Lower leg skin (tissue), 4 donors: ENCODE data around the gene ABCC12. TPM values are rescaled to one million over a fixed set of nuclear protein-coding genes. Genes with fewer than 3 reads are reported as not detected.

ENCODE experiments used
- DNase-seq, 2 donors: peaks; one replicate each; pipeline ENCODE4 v3.0.0-alpha.2; 2019; ENCODE audit warnings: low spot score in 2 of 2
- H3K4me3 ChIP-seq: fragments of 200-600 bp; sonication (generic); 2 replicates; pipeline ENCODE4 v1.5.1; 2017; ENCODE audit warnings: mild to moderate bottlenecking, low read depth; ENCODE audit not compliant: poor library complexity, severe bottlenecking
- POLR2A ChIP-seq, 2 donors: fragments of 450-650 bp; IDR thresholded peaks; one replicate each; pipeline ENCODE4 v1.6.1; 2016 to 2017; ENCODE audit warnings: antibody characterized with exemption in 2 of 2, mild to moderate bottlenecking in 1 of 2, moderate library complexity in 1 of 2
- WGBS, 2 donors: methylation state at CpG; one replicate each; pipeline ENCODE4 v1.1.5; 2018; 5-methylcytosine and 5-hydroxymethylcytosine counted together
- intact Hi-C: fragments of 100-400 bp; cut with DNase I; formaldehyde crosslinking; loops from one replicate; pipeline ENCODE4 v1.15.0; 2023; ENCODE audit warnings: low total_unique reads
- total RNA-seq, 4 donors: library from RNA; depleted of rRNA; stranded (reverse); fragments of >200 nt; gene quantifications; one replicate each; pipeline ENCODE4 v1.1.0, GENCODE V29; 2016
- TF ChIP-seq, protein P1 (sequence below), 3 donors: fragments of 450-650 bp; IDR thresholded peaks; one replicate each; pipeline ENCODE4 v1.5.1; 2016; ENCODE audit warnings: antibody characterized with exemption in 3 of 3, mild to moderate bottlenecking in 3 of 3, moderate library complexity in 2 of 3

The ABCC12 gene
- total RNA-seq, 4 donors from 2014 or later: 0.16 TPM; not detected in 3

DNA sequence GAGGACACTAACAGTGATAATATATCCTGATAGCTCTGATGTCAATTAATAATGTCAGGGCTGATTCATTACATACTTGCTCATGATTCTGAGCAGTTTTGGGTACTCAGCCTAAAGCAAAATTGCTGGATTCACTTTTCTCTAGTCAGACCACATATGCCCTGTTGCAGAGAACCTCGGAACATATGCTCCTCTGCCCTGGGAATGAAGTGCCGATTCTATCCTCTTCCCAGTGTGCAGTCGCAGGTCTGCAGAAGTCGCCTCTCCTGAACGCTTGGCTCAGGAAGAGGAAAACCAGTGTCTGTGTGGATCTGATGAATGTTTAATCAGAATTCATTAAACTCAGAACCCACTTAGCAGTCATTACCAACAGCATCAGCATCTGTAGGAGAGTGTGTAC, 34.5 kb downstream of the ABCC12 start:
- intact Hi-C loops: no loop called here
- no peak for DNase-seq
- WGBS, 2 donors: 83% methylated on average over 5 of the region's 5 CpGs
- no peak for TF ChIP-seq POLR2A (IDR thresholded peaks at IDR 0.05)
- TF ChIP-seq, protein P1, sequence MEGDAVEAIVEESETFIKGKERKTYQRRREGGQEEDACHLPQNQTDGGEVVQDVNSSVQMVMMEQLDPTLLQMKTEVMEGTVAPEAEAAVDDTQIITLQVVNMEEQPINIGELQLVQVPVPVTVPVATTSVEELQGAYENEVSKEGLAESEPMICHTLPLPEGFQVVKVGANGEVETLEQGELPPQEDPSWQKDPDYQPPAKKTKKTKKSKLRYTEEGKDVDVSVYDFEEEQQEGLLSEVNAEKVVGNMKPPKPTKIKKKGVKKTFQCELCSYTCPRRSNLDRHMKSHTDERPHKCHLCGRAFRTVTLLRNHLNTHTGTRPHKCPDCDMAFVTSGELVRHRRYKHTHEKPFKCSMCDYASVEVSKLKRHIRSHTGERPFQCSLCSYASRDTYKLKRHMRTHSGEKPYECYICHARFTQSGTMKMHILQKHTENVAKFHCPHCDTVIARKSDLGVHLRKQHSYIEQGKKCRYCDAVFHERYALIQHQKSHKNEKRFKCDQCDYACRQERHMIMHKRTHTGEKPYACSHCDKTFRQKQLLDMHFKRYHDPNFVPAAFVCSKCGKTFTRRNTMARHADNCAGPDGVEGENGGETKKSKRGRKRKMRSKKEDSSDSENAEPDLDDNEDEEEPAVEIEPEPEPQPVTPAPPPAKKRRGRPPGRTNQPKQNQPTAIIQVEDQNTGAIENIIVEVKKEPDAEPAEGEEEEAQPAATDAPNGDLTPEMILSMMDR (IDR thresholded peaks at IDR 0.05): no peak
- H3K4me3 ChIP-seq: no peak overlapping the region

DNA sequence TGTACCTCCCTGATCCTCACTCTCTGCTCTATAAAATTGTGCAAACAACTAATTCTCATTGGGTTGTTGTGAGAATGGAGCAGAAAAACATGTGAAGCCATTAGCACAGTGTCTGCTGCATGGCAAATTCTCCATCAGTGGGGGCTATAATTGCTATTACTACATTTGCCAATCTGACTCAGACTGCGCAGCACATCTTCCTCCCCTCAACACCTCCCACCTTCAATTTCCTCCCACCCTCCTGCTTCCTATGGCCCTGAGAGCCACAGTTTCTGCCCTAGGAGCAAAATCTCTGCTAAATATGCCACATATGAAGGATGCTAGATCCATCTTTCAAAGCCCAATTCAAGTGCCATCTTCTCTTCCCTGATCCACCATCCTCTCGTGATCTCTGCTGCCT, 37.0 kb downstream of the ABCC12 start:
- 82 to 86% methylated on average over 2 of the region's 2 CpGs for WGBS, 2 donors
- DNase-seq: no peak
- no peak for TF ChIP-seq POLR2A (IDR thresholded peaks at IDR 0.05)
- H3K4me3 ChIP-seq: no peak overlapping the region
- intact Hi-C loops: no loop called here

DNA sequence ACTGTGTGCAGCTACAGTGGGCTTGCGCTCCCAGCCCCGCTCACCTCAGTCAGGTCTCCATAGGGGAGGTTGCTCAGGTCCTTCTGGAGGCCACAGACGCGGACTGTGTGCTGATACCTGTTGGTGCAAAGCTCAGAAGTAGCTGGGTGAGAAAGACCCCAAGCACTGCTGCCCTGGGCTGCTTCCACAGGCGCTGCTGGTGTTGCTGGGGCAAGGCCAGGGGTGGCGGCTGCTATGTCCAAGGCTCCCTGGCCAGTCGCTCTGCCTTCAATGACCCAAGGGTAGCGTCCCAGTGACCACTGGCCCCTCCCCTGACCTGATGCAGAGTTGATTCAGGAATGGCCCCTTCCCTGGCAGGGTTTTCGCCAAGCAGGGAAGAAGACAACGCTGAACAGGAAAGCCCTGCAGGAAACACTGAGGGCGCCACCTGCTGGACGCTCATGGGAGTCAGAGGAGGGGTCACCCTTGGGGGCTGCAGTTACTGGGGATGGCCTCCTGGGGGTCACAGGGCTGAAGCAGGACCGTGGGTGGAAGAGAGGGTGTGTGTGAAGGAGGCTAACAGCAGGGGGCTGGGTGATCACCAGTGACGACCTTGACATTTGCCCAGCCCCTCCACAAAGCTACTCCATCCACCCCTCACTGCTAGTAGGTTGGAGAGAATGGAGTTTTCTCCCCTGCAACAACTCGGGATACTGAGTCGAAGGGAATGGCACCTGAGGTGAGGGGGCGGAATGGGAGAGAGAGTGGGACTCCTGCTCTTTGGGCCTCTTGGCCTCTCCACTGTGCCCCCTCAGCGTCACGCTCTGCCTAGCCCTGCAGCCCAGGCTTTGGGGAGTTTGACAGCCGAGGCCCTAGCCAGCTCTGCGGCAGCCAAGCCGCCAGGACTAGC, 38.3 kb downstream of the ABCC12 start:
- 67 to 70% methylated on average over 22 of the region's 22 CpGs for WGBS, 2 donors
- no peak overlapping the region for H3K4me3 ChIP-seq
- intact Hi-C loops: no loop called here
- DNase-seq: no peak
- TF ChIP-seq, protein P1 (IDR thresholded peaks at IDR 0.05): no peak
- no peak for TF ChIP-seq POLR2A (IDR thresholded peaks at IDR 0.05)

DNA sequence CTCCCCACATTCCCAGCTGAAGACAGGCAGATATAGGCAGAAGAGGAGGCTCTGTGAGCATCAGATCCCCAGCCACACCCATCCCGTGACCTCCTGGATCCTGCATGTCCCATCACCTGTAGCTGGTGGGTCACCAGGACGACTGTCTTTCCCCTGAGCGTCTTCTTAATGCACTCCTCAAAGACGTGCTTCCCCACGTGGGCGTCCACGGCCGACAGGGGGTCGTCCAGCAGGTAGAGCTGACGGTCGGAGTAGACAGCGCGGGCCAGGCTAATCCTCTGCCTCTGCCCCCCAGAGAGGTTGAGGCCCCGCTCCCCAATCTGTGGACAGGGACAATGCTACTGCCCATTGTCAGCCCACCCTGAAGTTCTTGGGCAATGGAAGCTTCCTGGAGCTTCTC, 40.5 kb downstream of the ABCC12 start:
- intact Hi-C loops: no loop called here
- 91 to 92% methylated on average over 14 of the region's 14 CpGs for WGBS, 2 donors
- no peak overlapping the region for H3K4me3 ChIP-seq
- TF ChIP-seq POLR2A (IDR thresholded peaks at IDR 0.05): no peak
- TF ChIP-seq, protein P1 (IDR thresholded peaks at IDR 0.05): no peak
- DNase-seq: no peak

DNA sequence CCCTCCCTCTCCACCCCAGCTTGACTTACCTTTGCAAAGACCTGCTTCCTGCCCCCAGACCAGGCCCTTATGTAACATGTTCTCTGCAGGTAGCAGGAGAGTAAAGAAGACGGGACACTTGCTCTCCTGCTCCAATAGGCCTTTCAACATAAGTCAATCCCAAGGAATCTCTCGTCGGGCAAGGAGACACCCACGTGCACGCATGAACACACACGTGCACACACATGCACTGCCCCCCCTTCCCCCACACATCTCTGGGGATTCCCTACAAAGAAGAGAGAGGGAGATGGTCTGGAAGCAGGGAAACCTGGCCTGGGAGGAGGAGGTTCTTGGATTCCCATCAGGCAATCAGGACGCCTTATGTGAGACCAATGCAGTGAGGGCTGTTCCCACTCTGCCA, 41.4 kb downstream of the ABCC12 start:
- no peak for DNase-seq
- no peak for TF ChIP-seq POLR2A (IDR thresholded peaks at IDR 0.05)
- TF ChIP-seq, protein P1 (IDR thresholded peaks at IDR 0.05): no peak
- WGBS, 2 donors: 65 to 80% methylated on average over 7 of the region's 7 CpGs
- intact Hi-C loops: no loop called here
- no peak overlapping the region for H3K4me3 ChIP-seq

DNA sequence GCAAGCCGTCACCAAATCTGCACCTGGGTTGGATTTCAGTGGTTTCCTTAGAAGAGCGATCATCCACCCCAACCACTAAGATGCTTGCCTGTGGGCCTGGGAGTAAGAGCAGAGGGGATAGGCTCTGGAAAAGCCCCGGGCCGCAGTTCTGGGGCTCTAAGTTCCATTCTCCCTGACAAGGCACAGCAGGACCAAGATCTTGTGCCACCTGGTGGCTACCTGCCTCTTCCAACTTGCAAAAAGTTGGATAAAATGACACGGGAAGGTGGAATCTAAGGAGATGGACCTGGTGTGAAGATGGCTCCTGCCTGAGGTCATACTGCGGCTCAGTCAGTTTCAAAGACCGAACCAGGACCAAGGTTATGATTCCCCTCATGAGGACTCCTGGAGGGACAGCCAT, 42.3 kb downstream of the ABCC12 start:
- H3K4me3 ChIP-seq: no peak overlapping the region
- 71 to 74% methylated on average over 7 of the region's 7 CpGs for WGBS, 2 donors
- DNase-seq: no peak
- no peak for TF ChIP-seq POLR2A (IDR thresholded peaks at IDR 0.05)
- TF ChIP-seq, protein P1 (IDR thresholded peaks at IDR 0.05): no peak
- intact Hi-C loops: no loop called here
